Measurements from ENCODE around the gene PLAC1.
A peak's percentile ranks its signal among the peaks of the same experiment; 100 is the strongest.

PLAC1 gene

GRCh38 chrX:134669378-134670098, 11.3 kb upstream of the PLAC1 start:
- no peak for DNase-seq

- no peak for DNase-seq
These were observed 5.9 kb upstream of the PLAC1 start for GRCh38 chrX:134664202-134664601.

GRCh38 chrX:134661295-134661694, 3.0 kb upstream of the PLAC1 start:
- no peak for DNase-seq

- no peak for DNase-seq
These were observed 2.4 kb upstream of the PLAC1 start for GRCh38 chrX:134660627-134661026.

GRCh38 chrX:134659761-134660160, 1.5 kb upstream of the PLAC1 start:
- no peak for DNase-seq

GRCh38 chrX:134658760-134659023, 421 bp upstream of the PLAC1 start:
- DNase-seq, result no peak

GRCh38 chrX:134654398-134655012, 3.8 kb downstream of the PLAC1 start:
- no peak for DNase-seq

GRCh38 chrX:134653835-134654234, 4.4 kb downstream of the PLAC1 start:
- DNase-seq, result peak; percentile 34

GRCh38 chrX:134650701-134651100, 7.6 kb downstream of the PLAC1 start:
- DNase-seq, result no peak

GRCh38 chrX:134649770-134650169, 8.5 kb downstream of the PLAC1 start:
- DNase-seq, result no peak

GRCh38 chrX:134647477-134647877, 10.8 kb downstream of the PLAC1 start:
- no peak for DNase-seq

- DNase-seq, result no peak
These were observed 11.6 kb downstream of the PLAC1 start for GRCh38 chrX:134646691-134647090.

GRCh38 chrX:134645936-134646543, 12.2 kb downstream of the PLAC1 start:
- no peak for DNase-seq

- no peak for DNase-seq
These were observed 15.9 kb downstream of the PLAC1 start for GRCh38 chrX:134642386-134642785.

GRCh38 chrX:134641346-134641745, 16.9 kb downstream of the PLAC1 start:
- DNase-seq, result no peak

GRCh38 chrX:134640914-134641313, 17.4 kb downstream of the PLAC1 start:
- DNase-seq, result no peak

- DNase-seq, result peak; percentile 90
These were observed 21.4 kb downstream of the PLAC1 start for GRCh38 chrX:134636851-134637250.

- no peak for DNase-seq
These were observed 23.6 kb downstream of the PLAC1 start for GRCh38 chrX:134634691-134635090.

GRCh38 chrX:134633832-134634231, 24.4 kb downstream of the PLAC1 start:
- no peak for DNase-seq

- DNase-seq, result no peak
These were observed 24.9 kb downstream of the PLAC1 start for GRCh38 chrX:134633394-134633793.

- no peak for DNase-seq
These were observed 25.9 kb downstream of the PLAC1 start for GRCh38 chrX:134632355-134632754.

- DNase-seq, result peak; percentile 67
These were observed 26.6 kb downstream of the PLAC1 start for GRCh38 chrX:134631426-134632346.

- no peak for DNase-seq
These were observed 29.6 kb downstream of the PLAC1 start for GRCh38 chrX:134628663-134629062.

- peak; percentile 18 for DNase-seq
These were observed 31.8 kb downstream of the PLAC1 start for GRCh38 chrX:134626434-134626833.
